GM10847 (cell line): ENCODE measurements around the gene SLC6A18.

Experiments used
- POLR2A ChIP-seq: IDR thresholded peaks from 2 replicates; pipeline ENCODE4 v1.6.1; 2011; ENCODE audit not compliant: insufficient read length; ENCODE audit errors: extremely low read depth

Gene SLC6A18

GRCh38 chr5:1195439-1195838, 29.7 kb upstream of the SLC6A18 start:
- no peak for TF ChIP-seq POLR2A

- TF ChIP-seq POLR2A, result no peak
Observed at GRCh38 chr5:1195916-1196315, 29.3 kb upstream of the SLC6A18 start.

- no peak for TF ChIP-seq POLR2A
Observed at GRCh38 chr5:1196562-1196961, 28.6 kb upstream of the SLC6A18 start.

- no peak for TF ChIP-seq POLR2A
Observed at GRCh38 chr5:1197876-1198666, 27.1 kb upstream of the SLC6A18 start.

GRCh38 chr5:1199340-1199648, 25.9 kb upstream of the SLC6A18 start:
- TF ChIP-seq POLR2A, result no peak

GRCh38 chr5:1199649-1200494, 25.3 kb upstream of the SLC6A18 start:
- TF ChIP-seq POLR2A, result no peak

- no peak for TF ChIP-seq POLR2A
Observed at GRCh38 chr5:1200495-1201326, 24.5 kb upstream of the SLC6A18 start.

- no peak for TF ChIP-seq POLR2A
Observed at GRCh38 chr5:1201327-1202025, 23.7 kb upstream of the SLC6A18 start, which contains the start of gene SLC6A19. Gene SLC6A19 (plus strand): TSS chr5:1201595. CDS start chr5:1201651, 56 bp downstream.

- TF ChIP-seq POLR2A, result no peak
Observed at GRCh38 chr5:1202026-1202797, 23.0 kb upstream of the SLC6A18 start.

- TF ChIP-seq POLR2A, result no peak
Observed at GRCh38 chr5:1202798-1203185, 22.4 kb upstream of the SLC6A18 start.

GRCh38 chr5:1203311-1203967, 21.7 kb upstream of the SLC6A18 start:
- no peak for TF ChIP-seq POLR2A

DNA sequence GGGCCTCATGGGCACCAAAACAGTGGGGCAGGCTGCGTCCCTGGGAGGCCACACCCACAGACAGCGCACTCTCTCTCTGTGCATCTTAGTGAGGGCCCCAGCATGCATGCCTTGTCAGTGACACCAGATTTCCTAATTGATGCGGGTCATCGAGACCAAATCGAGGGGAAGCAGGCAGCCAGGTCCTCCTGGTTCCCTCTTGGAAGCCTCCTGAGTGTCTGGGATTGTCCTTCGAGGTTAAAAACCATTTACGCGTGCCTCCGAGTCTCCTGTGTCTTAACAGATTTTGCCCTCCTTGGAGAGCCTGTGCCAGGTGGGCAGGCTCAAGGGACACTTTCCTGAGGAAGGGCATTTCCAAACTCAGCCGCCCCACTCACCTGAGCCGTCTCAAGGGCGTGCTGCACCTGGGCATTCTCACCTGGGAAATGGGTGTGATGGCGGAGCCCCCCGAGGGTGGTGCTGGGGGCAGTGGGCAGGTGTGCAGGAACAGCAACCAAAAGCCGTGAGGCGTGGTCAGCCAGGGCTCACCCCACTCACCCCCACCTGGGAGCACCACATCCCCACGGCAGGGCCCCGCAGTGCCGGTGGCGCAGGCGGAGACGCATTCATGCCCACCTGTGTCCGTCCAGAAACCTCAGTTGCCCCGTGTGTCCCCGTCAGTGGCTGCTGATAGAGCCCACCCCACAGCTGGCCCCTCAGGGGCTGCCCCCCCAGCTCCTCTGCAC, 21.1 kb upstream of the SLC6A18 start:
- no peak for TF ChIP-seq POLR2A

GRCh38 chr5:1204693-1205242, 20.4 kb upstream of the SLC6A18 start:
- no peak for TF ChIP-seq POLR2A
